K562 (cell line): ENCODE results near the gene BLVRA. TPM values are rescaled to one million over a fixed set of nuclear protein-coding genes. Genes with fewer than 3 reads are reported as not detected.

ENCODE experiments used
- DACH1 ChIP-seq: fragments of 450-650 bp; IDR thresholded peaks from 2 replicates; pipeline ENCODE4 v1.6.1; 2018; ENCODE audit not compliant: partially characterized antibody
- DDX20 ChIP-seq: fragments of 450-650 bp; IDR thresholded peaks from 2 replicates; pipeline ENCODE4 v1.6.1; 2016; ENCODE audit warnings: missing genetic modification characterization, low read depth, mild to moderate bottlenecking, missing compliant biosample characterization, moderate library complexity
- GATAD2B ChIP-seq: fragments of 450-650 bp; IDR thresholded peaks from 2 replicates; pipeline ENCODE4 v1.6.1; 2017; ENCODE audit warnings: mild to moderate bottlenecking, borderline replicate concordance
- NCOA1 ChIP-seq: fragments of 450-650 bp; IDR thresholded peaks from 2 replicates; pipeline ENCODE4 v1.6.1; 2016; ENCODE audit warnings: low read depth
- PHF21A ChIP-seq: fragments of 450-650 bp; IDR thresholded peaks from 2 replicates; pipeline ENCODE4 v1.6.1; 2017; ENCODE audit warnings: low read depth, borderline replicate concordance
- POLR2H ChIP-seq: IDR thresholded peaks from 2 replicates; pipeline ENCODE4 v1.6.1; 2016; ENCODE audit warnings: missing genetic modification characterization, low read depth, mild to moderate bottlenecking, control low read depth, missing compliant biosample characterization, moderate library complexity
- TFAM ChIP-seq: fragments of 250-450 bp; sonication (Bioruptor Pico); conservative IDR thresholded peaks from 2 replicates; pipeline ENCODE4 v1.5.0; 2021; ENCODE audit warnings: mild to moderate bottlenecking, moderate library complexity
- ZNF507 ChIP-seq: conservative IDR thresholded peaks from 2 replicates; pipeline ENCODE4 v1.6.1; 2017; ENCODE audit warnings: missing genetic modification characterization, missing compliant biosample characterization
- ZNF511 ChIP-seq: sonication (generic); formaldehyde crosslinking; IDR thresholded peaks from 2 replicates; pipeline ENCODE4 v1.8.0; 2022; ENCODE audit warnings: mild to moderate bottlenecking, missing genetic modification reagents
- polyA plus RNA-seq, 8 experiments: library from polyadenylated mRNA; depleted of rRNA in 4 of 8; stranded (reverse) in 5 of 8; unstranded in 3 of 8; fragments of >200 nt; fragmentation: Nextera tagmentation in 2 of 8; fragmentation: Illumina TruSeq in 1 of 8; extraction: Ambion mirVana in 2 of 8; extraction: Trizol in 1 of 8; gene quantifications; 2 replicates each; pipeline versions ENCODE4 v1.2.1 to v1.2.3, GENCODE V29; 2011 to 2014; ENCODE audit warnings: inconsistent platforms in 1 of 8, missing spikeins in 1 of 8
- total RNA-seq, 7 experiments: library from RNA; depleted of rRNA in 6 of 7; stranded (reverse); fragments of >200 nt in 6 of 7; fragmentation: Illumina TruSeq in 2 of 7; extraction: Trizol in 2 of 7; gene quantifications; 2 replicates each; pipeline versions ENCODE4 v1.2.1 to v1.2.3, GENCODE V29; 2011 to 2021; ENCODE audit warnings: low replicate concordance in 1 of 7
- TF ChIP-seq, protein P1 (sequence below), 2 experiments: fragments of 450-650 bp; IDR thresholded peaks; 2 replicates each; pipeline ENCODE4 v1.6.1; 2016; ENCODE audit warnings: mild to moderate bottlenecking in 2 of 2, borderline replicate concordance in 1 of 2, low read depth in 1 of 2, moderate library complexity in 1 of 2

Gene BLVRA
- total and polyA plus RNA-seq, 9 of the 15 experiments (the other 6 are each of a cell fraction or from before 2014, with no cell fraction given) = 48.5 to 147 (median 61.5) TPM

- no peak for TF ChIP-seq GATAD2B
- no peak for TF ChIP-seq ZNF507 (tag)
- no peak for TF ChIP-seq PHF21A
- no peak for TF ChIP-seq DACH1
- TF ChIP-seq POLR2H = no peak
- TF ChIP-seq DDX20 = no peak
- TF ChIP-seq, protein P1, sequence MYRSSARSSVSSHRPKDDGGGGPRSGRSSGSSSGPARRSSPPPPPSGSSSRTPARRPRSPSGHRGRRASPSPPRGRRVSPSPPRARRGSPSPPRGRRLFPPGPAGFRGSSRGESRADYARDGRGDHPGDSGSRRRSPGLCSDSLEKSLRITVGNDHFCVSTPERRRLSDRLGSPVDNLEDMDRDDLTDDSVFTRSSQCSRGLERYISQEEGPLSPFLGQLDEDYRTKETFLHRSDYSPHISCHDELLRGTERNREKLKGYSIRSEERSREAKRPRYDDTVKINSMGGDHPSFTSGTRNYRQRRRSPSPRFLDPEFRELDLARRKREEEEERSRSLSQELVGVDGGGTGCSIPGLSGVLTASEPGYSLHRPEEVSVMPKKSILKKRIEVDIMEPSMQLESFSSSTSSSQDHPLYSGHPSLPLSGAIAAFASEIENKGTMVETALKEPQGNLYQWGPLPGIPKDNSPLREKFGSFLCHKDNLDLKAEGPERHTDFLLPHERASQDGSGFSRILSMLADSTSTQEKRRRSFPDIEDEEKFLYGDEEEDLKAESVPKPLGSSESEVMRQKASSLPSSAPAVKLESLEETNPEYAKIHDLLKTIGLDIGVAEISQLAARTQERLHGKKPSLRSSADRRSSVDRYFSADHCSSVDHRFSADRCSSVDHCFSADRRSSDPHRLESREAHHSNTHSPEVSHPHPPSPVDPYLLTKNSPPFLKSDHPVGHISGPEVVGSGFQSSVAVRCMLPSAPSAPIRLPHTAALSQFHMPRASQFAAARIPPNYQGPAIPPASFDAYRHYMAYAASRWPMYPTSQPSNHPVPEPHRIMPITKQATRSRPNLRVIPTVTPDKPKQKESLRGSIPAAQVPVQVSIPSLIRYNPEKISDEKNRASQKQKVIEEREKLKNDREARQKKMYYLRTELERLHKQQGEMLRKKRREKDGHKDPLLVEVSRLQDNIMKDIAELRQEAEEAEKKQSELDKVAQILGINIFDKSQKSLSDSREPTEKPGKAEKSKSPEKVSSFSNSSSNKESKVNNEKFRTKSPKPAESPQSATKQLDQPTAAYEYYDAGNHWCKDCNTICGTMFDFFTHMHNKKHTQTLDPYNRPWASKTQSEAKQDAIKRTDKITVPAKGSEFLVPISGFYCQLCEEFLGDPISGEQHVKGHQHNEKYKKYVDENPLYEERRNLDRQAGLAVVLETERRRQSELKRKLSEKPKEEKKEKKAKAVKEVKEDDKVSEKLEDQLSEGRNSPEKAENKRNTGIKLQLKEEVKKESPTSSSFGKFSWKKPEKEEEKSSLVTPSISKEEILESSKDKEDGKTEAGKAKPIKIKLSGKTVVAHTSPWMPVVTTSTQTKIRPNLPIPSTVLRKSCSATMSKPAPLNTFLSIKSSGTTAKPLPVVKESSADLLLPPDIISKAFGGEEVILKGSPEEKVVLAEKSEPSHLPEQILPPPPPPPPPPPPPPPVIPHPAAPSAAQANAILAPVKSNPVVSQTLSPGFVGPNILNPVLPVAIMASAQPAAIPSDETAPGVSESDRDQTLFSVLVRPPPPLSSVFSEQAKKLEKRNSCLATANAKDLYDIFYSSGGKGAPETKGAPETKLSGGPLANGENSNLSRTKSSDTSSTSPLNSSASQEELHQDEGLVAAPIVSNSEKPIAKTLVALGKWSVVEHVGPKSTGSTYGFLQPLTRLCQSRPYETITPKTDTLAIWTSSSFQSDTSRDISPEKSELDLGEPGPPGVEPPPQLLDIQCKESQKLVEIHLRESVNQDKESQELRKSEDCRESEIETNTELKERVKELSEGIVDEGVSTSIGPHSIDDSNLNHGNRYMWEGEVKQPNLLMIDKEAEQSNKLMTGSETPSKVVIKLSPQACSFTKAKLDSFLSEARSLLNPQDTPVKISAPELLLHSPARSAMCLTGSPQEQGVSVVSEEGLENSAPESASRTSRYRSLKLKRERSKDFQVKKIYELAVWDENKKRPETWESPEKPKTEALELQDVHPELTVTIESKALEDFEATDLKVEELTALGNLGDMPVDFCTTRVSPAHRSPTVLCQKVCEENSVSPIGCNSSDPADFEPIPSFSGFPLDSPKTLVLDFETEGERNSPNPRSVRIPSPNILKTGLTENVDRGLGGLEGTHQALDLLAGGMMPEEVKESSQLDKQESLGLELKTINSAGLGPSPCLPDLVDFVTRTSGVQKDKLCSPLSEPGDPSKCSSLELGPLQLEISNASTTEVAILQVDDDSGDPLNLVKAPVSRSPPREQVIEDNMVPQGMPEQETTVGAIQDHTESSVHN (IDR thresholded peaks at IDR 0.05; ENCODE audit: borderline replicate concordance in 1 of 2, low read depth in 1 of 2) = no peak
- no peak for TF ChIP-seq NCOA1
- TF ChIP-seq ZNF511 (CRISPR knock-in tag) = no peak
- no peak for TF ChIP-seq TFAM (CRISPR knock-in tag)
Measured at GRCh38 chr7:43785420-43785819, 26.9 kb downstream of the BLVRA start (continued).
